Upper lobe of right lung (tissue), 1 donor: ENCODE data around the gene NRXN3. TPM values are rescaled to one million over a fixed set of nuclear protein-coding genes. Genes with fewer than 3 reads are reported as not detected.

ENCODE experiments used
- ATAC-seq: fragments of 200-7000 bp; cut with Tn5 transposase; one replicate; pipeline ENCODE4 v1.9.1; 2020; ENCODE audit warnings: mild to moderate bottlenecking, moderate library complexity
- DNase-seq: peaks from one replicate; pipeline ENCODE4 v3.0.0-alpha.2; 2020
- H3K27ac ChIP-seq: fragments of 200-600 bp; one replicate; pipeline ENCODE4 v1.8.0; 2022
- H3K27me3 ChIP-seq: fragments of 200-600 bp; one replicate; pipeline ENCODE4 v1.8.0; 2022; ENCODE audit warnings: mild to moderate bottlenecking
- H3K36me3 ChIP-seq: fragments of 200-600 bp; one replicate; pipeline ENCODE4 v1.8.0; 2022
- H3K4me1 ChIP-seq: fragments of 200-600 bp; one replicate; pipeline ENCODE4 v1.8.0; 2022
- H3K4me3 ChIP-seq: fragments of 200-600 bp; one replicate; pipeline ENCODE4 v1.8.0; 2022; ENCODE audit warnings: mild to moderate bottlenecking
- H3K9me3 ChIP-seq: fragments of 200-600 bp; one replicate; pipeline ENCODE4 v1.8.0; 2022
- intact Hi-C: fragments of 100-400 bp; cut with DNase I; formaldehyde crosslinking; loops from one replicate; pipeline ENCODE4 v1.11.0; 2022
- total RNA-seq: library from RNA; stranded (reverse); fragmentation: NEBNext Ultra II Directional; extraction: Animal tissue kit (Norgen Biotek cat#: 25700); gene quantifications from one replicate; pipeline ENCODE4 v1.2.1, GENCODE V29; 2021
- TF ChIP-seq, protein P1 (sequence below): fragments of 200-600 bp; IDR thresholded peaks from one replicate; pipeline ENCODE4 v1.8.0; 2022; ENCODE audit warnings: antibody characterized with exemption
- donor health status: DM: no; HTN: yes; CAD: no; lungs with severe emphysema.

NRXN3 gene
- total RNA-seq, 1 donor from 2014 or later = 10.0 TPM

DNA sequence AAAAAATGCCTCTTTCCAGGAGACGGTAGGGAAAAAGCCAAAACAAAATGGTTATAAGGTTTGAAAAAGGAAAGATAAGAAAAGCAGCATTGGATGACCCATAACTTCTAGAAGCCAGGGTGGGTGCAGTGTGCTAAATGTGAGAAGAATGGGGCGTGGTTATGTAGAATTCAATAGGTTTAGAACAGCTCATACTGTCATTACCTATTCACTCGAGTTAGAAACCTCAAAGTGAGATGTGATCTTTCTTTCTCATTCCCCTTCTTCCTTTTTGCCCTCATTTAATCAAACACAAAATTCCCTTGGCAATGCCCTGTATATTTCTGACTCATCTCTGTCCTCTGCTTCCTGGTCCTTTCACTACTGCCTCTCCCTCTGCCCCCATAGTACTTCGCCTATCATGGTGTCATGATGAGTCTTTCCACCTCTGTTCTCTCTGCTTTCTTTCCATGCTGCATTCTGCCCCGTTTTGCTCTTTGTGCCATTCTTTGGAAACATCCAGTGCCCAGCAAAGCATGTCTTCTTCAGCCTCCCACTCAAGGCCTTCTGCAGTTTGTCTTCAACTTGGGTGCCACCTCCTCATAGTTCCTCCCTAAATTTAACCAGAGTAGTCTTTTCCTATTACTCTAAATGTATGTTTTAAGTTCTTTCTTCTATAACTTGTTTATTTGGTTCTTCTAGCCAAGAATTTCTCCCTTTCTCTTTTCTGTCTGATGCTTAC is 496.3 kb downstream of the NRXN3 start:
- no peaks in the 10 kb centered on the region for H3K36me3 ChIP-seq
- H3K4me1 ChIP-seq = no peaks in the 10 kb centered on the region
- intact Hi-C loops = no loop called here
- H3K4me3 ChIP-seq = no peak overlapping the region
- H3K27ac ChIP-seq = no peak overlapping the region
- ATAC-seq = no peak
- TF ChIP-seq, protein P1, sequence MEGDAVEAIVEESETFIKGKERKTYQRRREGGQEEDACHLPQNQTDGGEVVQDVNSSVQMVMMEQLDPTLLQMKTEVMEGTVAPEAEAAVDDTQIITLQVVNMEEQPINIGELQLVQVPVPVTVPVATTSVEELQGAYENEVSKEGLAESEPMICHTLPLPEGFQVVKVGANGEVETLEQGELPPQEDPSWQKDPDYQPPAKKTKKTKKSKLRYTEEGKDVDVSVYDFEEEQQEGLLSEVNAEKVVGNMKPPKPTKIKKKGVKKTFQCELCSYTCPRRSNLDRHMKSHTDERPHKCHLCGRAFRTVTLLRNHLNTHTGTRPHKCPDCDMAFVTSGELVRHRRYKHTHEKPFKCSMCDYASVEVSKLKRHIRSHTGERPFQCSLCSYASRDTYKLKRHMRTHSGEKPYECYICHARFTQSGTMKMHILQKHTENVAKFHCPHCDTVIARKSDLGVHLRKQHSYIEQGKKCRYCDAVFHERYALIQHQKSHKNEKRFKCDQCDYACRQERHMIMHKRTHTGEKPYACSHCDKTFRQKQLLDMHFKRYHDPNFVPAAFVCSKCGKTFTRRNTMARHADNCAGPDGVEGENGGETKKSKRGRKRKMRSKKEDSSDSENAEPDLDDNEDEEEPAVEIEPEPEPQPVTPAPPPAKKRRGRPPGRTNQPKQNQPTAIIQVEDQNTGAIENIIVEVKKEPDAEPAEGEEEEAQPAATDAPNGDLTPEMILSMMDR = no peak
- no peak for DNase-seq
- H3K9me3 ChIP-seq = no peaks in the 10 kb centered on the region
- no peaks in the 10 kb centered on the region for H3K27me3 ChIP-seq

DNA sequence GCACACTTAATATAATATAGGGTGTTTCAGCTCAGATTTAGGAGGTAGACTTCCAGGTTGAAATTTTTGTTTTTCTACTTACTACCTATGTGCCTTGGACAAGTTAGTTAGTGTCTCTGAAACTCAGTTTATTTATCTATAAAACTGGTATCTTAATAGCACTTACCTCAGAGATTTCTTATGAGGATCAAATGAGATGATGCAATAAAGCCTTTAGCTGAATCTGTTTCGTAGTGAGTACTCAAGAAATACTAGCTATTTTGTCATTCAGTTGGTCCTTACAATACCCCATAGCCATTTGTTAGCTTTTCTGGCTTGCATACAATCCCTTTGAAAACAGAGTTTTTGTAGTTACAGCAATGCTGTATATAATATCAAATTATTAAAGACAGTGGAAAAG is 497.0 kb downstream of the NRXN3 start:
- DNase-seq = no peak
- H3K27me3 ChIP-seq = no peaks in the 10 kb centered on the region
- H3K9me3 ChIP-seq = no peaks in the 10 kb centered on the region
- TF ChIP-seq, protein P1 = no peak
- ATAC-seq = no peak
- H3K4me1 ChIP-seq = no peaks in the 10 kb centered on the region
- H3K36me3 ChIP-seq = no peaks in the 10 kb centered on the region
- intact Hi-C loops = no loop called here
- no peak overlapping the region for H3K4me3 ChIP-seq
- H3K27ac ChIP-seq = no peak overlapping the region

DNA sequence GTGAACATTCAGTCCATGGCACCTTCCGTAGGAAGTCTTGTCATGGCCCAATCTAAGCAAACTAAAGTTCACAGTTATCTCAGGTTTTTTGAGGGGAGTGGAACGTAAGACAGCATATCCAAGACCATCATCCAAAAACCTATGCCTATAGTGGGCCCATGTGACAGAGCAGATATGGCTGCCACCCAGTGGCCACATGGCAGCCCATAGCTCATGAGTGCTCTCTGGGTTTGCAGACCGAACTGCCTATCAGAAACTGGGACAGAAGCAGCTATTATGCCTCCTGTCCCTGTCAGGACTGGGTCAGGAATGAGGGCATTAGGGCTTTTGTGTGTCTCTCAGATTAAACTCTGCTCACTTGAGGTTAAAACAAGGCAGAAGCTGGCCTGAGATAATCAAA is 503.7 kb downstream of the NRXN3 start:
- Histone ChIP-seq H3K36me3 (no peaks in the 10 kb centered on the region), H3K4me3 (no peak overlapping the region), H3K4me1 (no peaks in the 10 kb centered on the region), H3K9me3 (no peaks in the 10 kb centered on the region), H3K27ac (no peak overlapping the region), H3K27me3 (no peaks in the 10 kb centered on the region)
- DNase-seq = no peak
- intact Hi-C loops = no loop called here
- TF ChIP-seq, protein P1 = no peak
- no peak for ATAC-seq

DNA sequence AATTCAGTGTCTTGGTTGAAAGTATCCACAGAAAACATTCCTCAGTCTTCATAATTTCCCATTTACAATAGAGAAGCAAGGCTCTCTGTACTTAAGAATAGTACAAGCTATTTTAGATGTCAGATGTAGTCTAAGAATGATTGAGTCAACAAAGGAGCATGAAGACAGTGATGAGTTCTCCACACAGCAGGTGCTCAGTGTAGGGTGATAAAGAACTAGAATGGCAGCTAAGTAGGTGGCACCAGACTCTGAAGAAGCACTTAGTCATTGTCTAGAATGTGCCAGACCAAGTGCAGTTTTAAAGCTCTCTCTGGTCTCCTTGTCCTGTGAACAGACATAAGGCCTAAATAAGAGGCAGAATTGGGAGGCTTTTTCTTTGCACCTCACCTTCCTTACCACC is 504.6 kb downstream of the NRXN3 start:
- no peak overlapping the region for H3K4me3 ChIP-seq
- intact Hi-C loops = no loop called here
- no peak for DNase-seq
- no peak overlapping the region for H3K27ac ChIP-seq
- ATAC-seq = no peak
- no peaks in the 10 kb centered on the region for H3K27me3 ChIP-seq
- TF ChIP-seq, protein P1 = no peak
- H3K4me1 ChIP-seq = no peaks in the 10 kb centered on the region
- no peaks in the 10 kb centered on the region for H3K36me3 ChIP-seq
- no peaks in the 10 kb centered on the region for H3K9me3 ChIP-seq

DNA sequence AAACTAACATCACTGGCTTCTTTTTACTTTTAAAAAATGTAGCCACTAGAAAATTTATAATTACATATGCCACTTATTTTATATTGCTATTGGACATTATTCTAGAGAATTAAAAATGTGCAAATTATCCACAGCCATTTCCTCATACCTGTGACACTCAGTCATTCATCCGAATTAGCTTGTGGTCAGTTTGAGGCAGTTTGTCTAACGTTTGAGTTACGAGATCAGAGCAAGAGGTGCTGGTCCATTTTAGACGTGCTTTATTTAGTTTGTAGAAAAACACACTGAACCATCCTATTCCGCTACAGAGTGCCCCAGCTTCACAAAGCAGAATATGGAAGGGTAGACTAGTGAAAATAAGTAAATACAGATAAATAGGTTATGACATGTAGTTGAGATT is 513.0 kb downstream of the NRXN3 start:
- TF ChIP-seq, protein P1 = no peak
- ATAC-seq = no peak
- Histone ChIP-seq H3K4me1 (no peaks in the 10 kb centered on the region), H3K36me3 (no peaks in the 10 kb centered on the region), H3K27ac (no peak overlapping the region), H3K4me3 (no peak overlapping the region), H3K9me3 (no peaks in the 10 kb centered on the region), H3K27me3 (no peaks in the 10 kb centered on the region)
- intact Hi-C loops = no loop called here
- no peak for DNase-seq

DNA sequence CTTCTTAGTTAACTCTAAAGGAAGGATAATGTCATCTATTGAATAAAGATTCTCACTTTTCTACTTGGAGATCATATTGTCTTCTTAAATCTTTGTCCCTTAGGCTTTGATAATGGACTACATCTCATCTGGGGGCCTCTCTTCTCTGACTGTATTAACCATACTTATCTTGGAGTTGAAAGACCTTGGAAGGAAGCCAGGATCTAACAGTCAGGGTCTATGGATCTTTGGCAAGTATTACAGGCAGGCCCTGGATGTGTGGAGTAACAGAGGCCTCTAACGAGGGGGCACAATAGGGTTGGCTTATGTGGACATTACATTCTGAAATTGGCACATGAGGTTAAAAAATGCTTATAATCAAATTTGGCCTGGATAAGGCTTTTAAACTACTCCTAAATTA is 513.8 kb downstream of the NRXN3 start:
- TF ChIP-seq, protein P1 = no peak
- no peak overlapping the region for H3K27ac ChIP-seq
- no peaks in the 10 kb centered on the region for H3K9me3 ChIP-seq
- H3K4me3 ChIP-seq = no peak overlapping the region
- intact Hi-C loops = no loop called here
- H3K27me3 ChIP-seq = no peaks in the 10 kb centered on the region
- no peaks in the 10 kb centered on the region for H3K36me3 ChIP-seq
- ATAC-seq = no peak
- DNase-seq = no peak
- H3K4me1 ChIP-seq = no peaks in the 10 kb centered on the region
